GM18508 (cell line): ENCODE data around the gene LY6G5B.

Experiments
- ATAC-seq: cut with Tn5 transposase; IDR thresholded peaks from one replicate; pipeline ENCODE4 v1.9.1; 2021; ENCODE audit warnings: moderate number of reproducible peaks; ENCODE audit not compliant: insufficient read depth, unreplicated experiment

Gene LY6G5B

DNA sequence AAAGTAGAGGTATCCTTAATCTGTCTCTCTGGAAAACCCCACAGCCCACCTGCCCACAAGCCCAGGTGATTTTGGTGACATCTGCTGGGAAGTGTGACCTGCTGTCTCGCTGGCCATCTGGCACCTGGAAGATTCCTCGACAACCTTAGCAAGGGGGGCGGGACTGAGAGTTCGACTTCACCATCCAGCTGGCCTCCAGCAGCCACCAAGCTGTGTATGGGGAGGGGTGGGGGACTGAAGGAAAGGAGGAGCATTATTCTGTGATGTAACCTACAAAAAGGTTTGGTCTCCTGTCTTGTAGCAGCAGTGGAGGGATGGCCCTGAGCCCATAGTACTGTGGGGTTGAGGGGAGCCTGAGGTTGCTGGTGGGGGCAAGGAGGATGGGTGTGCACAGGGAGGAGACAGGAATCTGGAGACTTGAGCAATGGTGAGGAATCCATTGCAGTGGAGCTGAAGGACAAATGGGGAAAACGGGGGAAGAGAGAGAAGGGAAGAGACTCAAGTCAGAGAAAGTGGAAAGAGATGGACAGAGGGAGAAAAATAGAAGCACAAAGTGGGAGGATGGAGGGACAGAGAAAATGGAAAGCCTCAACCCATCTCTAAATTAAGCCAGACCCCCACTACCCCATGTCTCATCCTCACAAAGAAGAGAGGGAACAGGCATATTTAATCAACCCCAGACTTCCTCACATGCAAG is 40.9 kb downstream of the LY6G5B start:
- ATAC-seq, result no peak

DNA sequence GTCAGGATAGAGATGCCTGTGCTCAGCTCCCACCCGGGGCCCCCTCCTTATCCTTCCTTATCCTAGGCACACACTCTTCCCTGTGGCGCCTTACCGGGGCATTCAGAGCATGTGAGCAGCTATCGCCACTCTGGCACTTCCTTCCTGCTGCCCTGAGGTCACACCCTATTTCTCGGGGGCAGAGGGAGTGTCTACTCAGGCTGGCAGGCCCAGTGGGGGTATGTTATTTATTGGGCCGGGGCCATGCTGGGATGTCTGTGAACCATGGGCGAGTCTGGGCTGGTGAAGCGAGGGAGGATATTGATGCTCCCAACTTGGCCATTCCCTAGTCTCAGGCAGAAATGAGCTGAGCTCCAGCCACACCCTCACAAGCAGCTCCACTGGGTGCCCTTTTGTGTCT is 41.5 kb downstream of the LY6G5B start:
- no peak for ATAC-seq

DNA sequence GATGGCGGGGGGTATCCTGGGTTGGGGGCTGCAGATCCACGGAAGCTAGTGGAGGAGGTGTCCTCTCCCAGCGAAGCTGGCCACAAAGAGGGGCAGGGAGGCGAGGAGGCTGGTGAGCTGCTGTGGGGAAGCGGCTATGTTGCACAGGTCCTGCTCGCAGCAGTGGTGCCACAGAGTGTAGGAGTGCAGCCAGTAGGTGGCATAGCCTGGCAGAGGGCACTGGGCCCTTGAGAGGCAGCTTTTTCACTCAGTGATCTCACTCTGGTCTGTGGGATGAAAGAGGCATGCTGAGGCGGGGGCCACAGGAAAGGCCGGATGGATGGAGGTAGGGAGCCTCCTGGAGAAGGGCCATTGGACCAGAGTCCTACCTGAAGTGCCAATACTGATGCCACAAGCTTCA is 42.5 kb downstream of the LY6G5B start:
- no peak for ATAC-seq

DNA sequence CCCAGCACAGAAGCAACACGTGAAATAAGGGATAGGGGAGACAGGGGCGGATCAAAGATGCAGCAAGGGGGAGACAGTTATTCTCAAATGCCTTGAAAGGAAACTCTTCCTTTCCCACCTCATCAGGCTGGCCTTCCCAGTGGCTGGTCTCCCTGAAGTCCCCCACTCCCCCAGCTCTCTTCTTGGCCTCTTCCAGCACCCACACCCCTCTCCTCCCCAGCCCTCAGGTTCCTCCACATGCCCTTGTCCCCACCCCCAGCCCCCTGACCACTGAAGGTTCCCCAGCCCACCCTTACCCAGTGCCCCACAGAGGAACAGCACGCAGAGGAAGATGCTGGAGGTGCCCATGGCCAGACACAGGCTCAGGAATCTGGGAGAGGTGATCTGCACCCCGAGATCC is 43.7 kb downstream of the LY6G5B start:
- no peak for ATAC-seq

DNA sequence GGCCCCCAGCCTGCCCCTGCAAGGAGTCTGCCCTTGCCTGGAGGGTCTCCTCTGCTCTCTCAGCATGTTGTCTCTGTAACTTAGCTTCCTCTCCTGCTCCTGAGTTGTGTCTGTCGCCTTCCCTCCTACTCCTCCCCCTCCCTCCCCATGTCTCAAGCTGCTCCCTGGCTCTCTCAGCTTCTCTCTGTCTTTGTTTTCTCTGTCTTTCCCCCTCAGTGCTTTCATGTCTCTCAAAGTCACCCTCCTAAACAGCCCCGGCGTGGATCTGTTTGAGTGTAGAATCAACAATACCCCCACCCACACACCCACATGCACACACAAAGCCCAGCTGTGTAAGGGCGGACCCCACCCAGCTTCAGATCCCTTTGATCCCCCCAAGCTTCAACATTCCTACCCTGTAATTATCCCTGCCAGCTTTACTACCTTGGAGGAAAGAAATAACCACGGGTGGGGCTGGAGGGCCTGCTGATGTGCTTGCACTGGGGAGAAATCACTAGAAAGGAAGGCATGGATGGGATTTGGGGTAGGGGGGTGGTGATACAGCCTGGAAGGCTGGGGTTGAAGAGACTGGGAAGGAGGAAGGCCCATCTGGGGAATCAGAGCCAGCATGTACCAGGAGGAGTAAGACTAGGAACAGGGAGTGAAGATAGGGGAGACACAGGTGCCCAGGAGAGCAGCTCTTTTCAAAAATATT is 44.4 kb downstream of the LY6G5B start:
- ATAC-seq, result no peak

DNA sequence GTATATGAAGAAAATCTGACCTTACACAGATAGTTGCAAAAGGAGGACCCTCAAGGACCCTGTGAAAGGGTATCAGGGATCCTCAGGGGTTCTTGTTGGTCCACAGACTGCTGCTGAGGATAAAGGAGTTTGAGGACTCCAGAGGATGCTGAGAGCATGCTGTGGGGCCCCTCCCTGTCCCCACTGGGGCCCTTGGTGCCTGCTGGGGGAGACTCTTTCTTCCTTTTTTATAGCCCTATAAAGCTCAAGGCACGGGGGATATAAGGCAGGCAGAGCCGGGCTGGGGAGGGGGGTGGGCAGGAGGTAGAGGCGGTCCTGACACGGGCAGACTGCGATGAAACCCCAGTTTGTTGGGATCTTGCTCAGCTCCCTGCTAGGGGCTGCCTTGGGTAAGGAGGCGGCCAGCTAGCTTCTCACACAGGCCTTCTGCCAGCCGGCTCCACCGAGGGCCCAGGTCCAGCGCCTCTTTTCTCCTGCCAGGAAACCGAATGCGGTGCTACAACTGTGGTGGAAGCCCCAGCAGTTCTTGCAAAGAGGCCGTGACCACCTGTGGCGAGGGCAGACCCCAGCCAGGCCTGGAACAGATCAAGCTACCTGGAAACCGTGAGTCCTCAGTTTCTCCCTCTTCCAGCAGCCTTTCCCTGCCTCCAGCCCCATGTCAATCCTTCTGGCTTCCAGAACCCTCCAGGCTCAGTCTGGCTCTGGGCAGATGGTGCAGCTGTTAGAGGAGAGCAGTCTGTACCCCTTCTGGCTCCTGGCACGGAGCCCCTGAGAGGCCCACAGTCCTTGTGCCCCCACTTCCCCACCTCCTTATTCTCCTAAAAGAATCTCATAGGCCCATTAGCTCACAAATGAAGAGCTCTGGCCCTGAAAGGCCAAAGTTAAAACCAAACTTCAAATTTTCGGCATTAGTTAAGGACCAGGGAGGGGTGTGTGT is 45.5 kb downstream of the LY6G5B start, which contains the start of gene LY6G6D:
Gene LY6G6D, plus strand, starts transcription at position 327 of the 937 bp plus-strand sequence. Its CDS starts 8 bp downstream, at position 335.
- ATAC-seq, result no peak

DNA sequence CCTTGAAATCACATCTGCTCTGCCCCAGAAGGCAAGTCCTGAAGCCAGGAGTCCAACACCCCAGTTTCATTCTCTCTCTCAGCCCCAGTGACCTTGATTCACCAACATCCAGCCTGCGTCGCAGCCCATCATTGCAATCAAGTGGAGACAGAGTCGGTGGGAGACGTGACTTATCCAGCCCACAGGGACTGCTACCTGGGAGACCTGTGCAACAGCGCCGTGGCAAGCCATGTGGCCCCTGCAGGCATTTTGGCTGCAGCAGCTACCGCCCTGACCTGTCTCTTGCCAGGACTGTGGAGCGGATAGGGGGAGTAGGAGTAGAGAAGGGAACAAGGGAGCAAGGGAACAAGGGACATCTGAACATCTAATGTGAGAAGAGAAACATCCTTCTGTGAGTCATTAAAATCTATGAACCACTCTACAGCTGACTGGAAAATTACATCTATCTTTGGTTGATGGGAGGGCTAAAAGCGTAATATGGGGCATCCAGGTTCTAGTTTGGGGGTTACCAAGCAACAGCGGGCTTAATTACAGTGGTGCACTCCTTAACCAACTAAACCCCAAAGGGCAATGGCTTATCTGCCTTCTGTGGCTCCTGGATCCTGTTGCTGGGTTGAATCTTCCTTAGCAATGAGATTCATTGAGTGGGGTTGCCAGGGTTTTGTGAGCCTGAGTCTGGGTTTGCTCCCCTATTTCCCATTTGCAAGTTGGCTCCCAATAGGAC is 47.9 kb downstream of the LY6G5B start:
- no peak for ATAC-seq

DNA sequence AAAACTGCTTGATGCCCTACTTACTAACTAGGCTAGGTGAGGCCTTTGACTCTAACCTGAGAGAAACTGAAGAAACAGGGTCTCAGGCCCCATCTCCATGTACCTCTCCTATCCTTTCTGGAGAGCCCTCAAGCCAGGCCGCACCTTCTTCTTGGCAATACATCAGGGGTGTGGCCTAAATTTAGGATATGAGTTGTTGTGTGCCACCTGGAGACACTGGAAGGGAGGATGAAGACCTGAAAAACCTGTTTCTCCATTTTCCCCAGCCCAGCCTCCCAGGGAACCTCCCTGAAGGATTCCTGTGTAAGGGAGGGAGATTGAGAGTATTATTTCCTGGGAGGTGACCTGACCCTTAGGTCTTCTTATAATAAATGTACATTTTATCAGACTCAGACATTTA is 48.5 kb downstream of the LY6G5B start:
- no peak for ATAC-seq

DNA sequence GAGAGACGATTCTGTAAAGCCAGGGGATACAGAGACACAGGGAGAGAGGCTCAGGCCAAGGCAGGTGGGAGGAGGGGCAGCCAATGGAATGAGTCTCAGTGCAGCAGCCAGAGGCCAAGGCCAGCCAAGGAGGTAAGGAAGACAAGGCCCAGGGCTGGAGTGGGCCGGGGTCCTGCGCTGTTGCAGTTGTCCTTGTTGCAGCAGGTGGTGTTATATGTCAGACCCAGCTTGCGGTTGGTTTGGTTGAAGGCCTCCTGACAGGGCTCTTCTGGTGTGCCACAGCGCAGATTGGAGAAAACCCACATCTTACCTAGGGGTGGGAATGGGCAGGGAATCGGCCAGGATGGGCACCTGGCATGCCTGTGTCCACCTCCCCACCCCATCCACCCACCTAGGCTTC is 49.2 kb downstream of the LY6G5B start:
- ATAC-seq, result no peak

DNA sequence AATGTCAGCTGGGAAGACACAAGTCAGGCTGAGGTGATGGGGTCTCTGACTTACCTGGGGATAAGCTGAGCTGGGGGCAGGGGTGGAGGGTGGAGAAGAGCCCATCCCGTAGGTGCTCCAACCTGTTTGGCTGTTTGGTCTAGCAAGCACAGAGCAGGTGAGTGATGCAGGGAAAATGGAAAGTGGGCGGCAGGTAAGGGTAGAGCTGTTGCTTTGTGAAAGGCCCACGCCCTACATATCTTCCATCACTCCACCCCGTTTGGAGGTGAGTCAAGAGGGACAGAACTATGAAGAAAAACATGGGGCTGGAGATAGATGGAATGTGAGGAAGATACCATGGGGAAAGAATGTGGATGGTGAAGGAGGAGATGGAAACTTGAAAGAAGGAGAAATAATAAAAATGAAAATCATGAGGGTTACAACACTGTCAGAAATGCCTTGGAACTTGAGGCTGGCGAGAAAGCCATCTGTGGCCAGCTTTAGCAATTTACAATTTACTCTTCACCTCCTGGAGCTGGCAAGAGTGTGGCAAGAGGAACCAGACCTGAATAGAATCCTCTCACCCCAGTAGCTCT is 50.5 kb downstream of the LY6G5B start:
- no peak for ATAC-seq

DNA sequence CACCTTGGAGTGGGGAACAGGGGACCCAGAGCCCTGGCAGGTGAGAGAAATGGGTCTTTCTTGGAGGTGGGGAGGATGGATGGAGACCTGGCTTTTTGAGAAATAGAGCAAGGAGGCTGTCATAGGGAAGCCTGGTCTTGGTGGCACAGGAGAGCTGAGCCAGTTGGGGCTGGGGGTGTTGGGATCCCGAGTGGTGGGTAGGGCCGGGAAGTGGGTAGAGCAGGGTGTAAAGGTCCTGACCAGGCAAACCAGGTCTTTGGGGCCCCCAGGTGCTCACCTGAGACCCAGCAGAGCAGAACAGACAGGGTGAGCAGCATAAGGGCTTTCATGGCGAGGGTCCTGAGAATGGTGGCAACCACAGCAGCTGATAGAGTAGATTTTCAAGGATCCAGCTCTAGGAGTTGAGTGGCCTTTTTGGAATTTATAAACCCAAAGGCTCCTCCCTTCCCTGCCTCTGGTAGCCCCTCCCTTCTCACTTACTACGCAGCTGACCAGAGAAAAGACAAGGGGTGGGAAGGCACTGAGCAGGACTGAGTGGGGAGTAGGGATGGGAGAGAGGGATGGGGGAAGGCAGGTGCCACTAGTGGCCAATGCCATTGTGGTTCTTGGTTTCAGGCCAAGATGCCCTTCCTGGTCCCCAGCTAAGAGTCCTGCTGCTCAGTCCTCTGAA is 51.7 kb downstream of the LY6G5B start, which contains the start of gene LY6G6C:
Gene LY6G6C, minus strand, starts transcription at position 396 of the 670 bp plus-strand sequence. Its CDS starts 67 bp downstream, at position 329.
- no peak for ATAC-seq

DNA sequence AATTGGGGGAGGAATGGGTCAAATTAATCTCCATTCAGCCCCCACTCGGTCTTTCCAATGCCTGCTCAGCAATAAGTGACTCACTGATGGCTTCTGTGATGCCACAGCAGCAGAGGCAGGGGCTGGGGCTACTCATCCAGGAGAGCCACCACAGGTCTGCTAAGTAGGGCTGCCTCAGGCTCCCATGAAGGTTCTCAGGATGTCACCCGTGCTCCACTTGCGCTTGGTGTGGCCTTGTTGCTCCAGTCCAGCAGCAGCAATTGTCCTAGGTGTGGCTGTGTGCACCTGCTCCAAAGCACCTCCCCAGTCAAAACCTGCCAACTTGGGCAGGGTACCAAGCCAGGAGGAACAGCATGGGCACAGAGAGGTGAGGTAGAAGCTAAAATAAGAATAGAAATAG is 52.4 kb downstream of the LY6G5B start:
- ATAC-seq, result no peak
